ENCODE measurements around the gene USP24.

The USP24 gene

DNA sequence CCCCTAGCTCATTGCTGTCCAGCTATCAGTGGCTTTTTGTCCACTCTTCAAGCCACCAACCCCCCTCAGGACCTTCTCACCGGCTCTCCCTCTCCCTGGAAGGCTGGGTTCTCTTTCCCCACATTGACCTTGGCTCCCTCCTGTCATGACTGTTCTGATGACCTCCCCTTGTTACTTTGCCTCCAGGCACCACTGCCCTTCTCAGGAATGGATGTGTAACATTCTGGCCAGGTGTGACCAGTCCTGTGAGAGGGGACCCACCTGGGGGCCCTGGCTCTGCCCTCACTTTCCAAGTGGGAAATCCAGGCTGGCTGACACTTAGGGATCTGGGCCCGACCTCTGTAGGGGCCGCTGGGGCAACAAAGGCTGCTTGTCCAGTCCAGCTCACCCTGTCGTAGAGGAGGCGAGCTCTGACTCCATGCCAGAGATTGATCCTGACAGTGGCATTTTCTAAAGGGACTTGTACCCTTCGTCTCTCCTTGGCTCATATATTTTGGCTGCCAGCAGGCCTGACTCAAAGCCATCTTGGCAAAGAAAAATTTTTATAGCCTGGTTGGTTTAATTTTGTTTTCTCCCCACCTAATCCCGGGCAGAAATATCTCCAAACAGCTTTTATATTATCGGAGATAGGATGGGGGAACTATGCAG is 37.9 kb upstream of the USP24 start:
- DNase-seq (ENCODE audit: low read depth), result no peak
- TF ChIP-seq CTCF (IDR thresholded peaks at IDR 0.05; ENCODE audit: low read depth, low read length, missing control alignments), result no peak
- H3K4me3 ChIP-seq (ENCODE audit: low read depth, low read length), result no peak overlapping the region; the same call in 1 of the 2 replicates

GRCh38 chr1:55250399-55251075 is 35.4 kb upstream of the USP24 start:
- no peak for TF ChIP-seq CTCF (IDR thresholded peaks at IDR 0.05; ENCODE audit: low read depth, low read length, missing control alignments)
- DNase-seq (ENCODE audit: low read depth), result no peak

GRCh38 chr1:55249646-55250398 is 34.7 kb upstream of the USP24 start:
- no peak for DNase-seq (ENCODE audit: low read depth)
- no peak overlapping the region for H3K4me3 ChIP-seq (ENCODE audit: low read depth, low read length)
- TF ChIP-seq CTCF (IDR thresholded peaks at IDR 0.05; ENCODE audit: low read depth, low read length, missing control alignments), result no peak

More at GRCh38 chr1:55250399-55251075, 35.4 kb upstream of the USP24 start:
- H3K4me3 ChIP-seq (ENCODE audit: low read depth, low read length), result no peak overlapping the region

DNA sequence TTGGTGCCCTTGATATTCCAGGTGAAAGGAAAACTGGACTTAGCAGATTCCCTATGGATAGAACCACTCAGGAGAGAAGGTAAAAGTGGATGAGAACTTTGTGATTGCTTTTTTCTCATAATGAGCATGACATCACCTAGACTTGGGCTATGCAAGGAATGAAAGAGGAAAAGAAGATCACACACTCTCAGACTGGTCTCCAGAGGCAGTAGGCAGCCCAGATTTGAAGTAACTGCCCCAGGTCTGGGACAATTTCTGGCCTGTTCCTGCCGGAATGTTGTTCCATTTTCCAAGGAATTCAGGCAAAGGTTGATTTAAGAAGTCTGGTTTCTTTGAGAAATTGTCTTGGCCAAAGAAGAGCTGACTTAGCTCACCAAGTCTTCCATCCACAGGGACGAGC is 31.7 kb upstream of the USP24 start:
- no peak for DNase-seq (ENCODE audit: low read depth)
- no peak for TF ChIP-seq CTCF (IDR thresholded peaks at IDR 0.05; ENCODE audit: low read depth, low read length, missing control alignments)

GRCh38 chr1:55246331-55246730 is 31.2 kb upstream of the USP24 start:
- no peak for DNase-seq (ENCODE audit: low read depth)
- no peak for TF ChIP-seq CTCF (IDR thresholded peaks at IDR 0.05; ENCODE audit: low read depth, low read length, missing control alignments)
- no peak overlapping the region for H3K4me3 ChIP-seq (ENCODE audit: low read depth, low read length)

More for the DNA sequence above, 31.7 kb upstream of the USP24 start:
- H3K4me3 ChIP-seq (ENCODE audit: low read depth, low read length), result no peak overlapping the region

- DNase-seq (ENCODE audit: low read depth), result no peak
- no peak overlapping the region for H3K4me3 ChIP-seq (ENCODE audit: low read depth, low read length)
- no peak for TF ChIP-seq CTCF (IDR thresholded peaks at IDR 0.05; ENCODE audit: low read depth, low read length, missing control alignments)
These were observed 30.6 kb upstream of the USP24 start for GRCh38 chr1:55245781-55246180.

All from GM12864 (cell line).